ENCODE results near the gene MRPS6. TPM values are rescaled to one million over a fixed set of nuclear protein-coding genes. Genes with fewer than 3 reads are reported as not detected.

MRPS6 gene
- total and polyA plus RNA-seq, 12 donors, result 25.4 to 135 (median 83.6) TPM

GRCh38 chr21:34105947-34106541 lies 32.7 kb downstream of the MRPS6 start:
- no peak overlapping the region for H3K27ac ChIP-seq

GRCh38 chr21:34107606-34108005 lies 34.2 kb downstream of the MRPS6 start:
- Histone ChIP-seq H3K4me3 (no peak overlapping the region), H3K4me1 (replicated peaks in 1 of 2) (peaks cover 0 to 3% of the 10 kb centered on the region in 2 donors), H3K27me3 (no peaks in the 10 kb centered on the region), H3K36me3 (replicated peaks in 1 of 2) (no peaks in the 10 kb centered on the region), H3K27ac (no peak overlapping the region), H3K9me3 (replicated peaks in 1 of 3) (no peaks in the 10 kb centered on the region)
- DNase-seq, result no peak
- TF ChIP-seq CTCF (IDR thresholded peaks at IDR 0.05) (no peak), POLR2A (IDR thresholded peaks at IDR 0.05) (no peak)
- intact Hi-C loops (cut with DNase I), result no loop called here
- 42 to 76% (median 66%) methylated on average over 1 of the region's 1 CpG for WGBS, 4 donors

More at GRCh38 chr21:34105947-34106541, 32.7 kb downstream of the MRPS6 start:
- Histone ChIP-seq H3K27me3 (no peaks in the 10 kb centered on the region), H3K36me3 (replicated peaks in 1 of 2) (no peaks in the 10 kb centered on the region), H3K4me3 (no peak overlapping the region), H3K4me1 (replicated peaks in 1 of 2) (peaks cover 8 to 17% of the 10 kb centered on the region in 2 donors), H3K9me3 (replicated peaks in 1 of 3) (no peaks in the 10 kb centered on the region)
- no peak for DNase-seq
- intact Hi-C loops (cut with DNase I), result no loop called here
- TF ChIP-seq POLR2A (IDR thresholded peaks at IDR 0.05) (no peak), CTCF (IDR thresholded peaks at IDR 0.05) (no peak)

- TF ChIP-seq CTCF (IDR thresholded peaks at IDR 0.05) (no peak), POLR2A (IDR thresholded peaks at IDR 0.05) (no peak)
- H3K4me1 ChIP-seq (replicated peaks in 1 of 2), result peaks cover 6 to 13% of the 10 kb centered on the region in 2 donors
- no peak overlapping the region for H3K27ac ChIP-seq
- H3K4me3 ChIP-seq, result no peak overlapping the region
- H3K27me3 ChIP-seq, result no peaks in the 10 kb centered on the region
- no peaks in the 10 kb centered on the region for H3K36me3 ChIP-seq (replicated peaks in 1 of 2)
- WGBS, 4 donors, result 96 to 98% (median 97%) methylated on average over 7 of the region's 7 CpGs
- no peaks in the 10 kb centered on the region for H3K9me3 ChIP-seq (replicated peaks in 1 of 3)
- DNase-seq, result no peak
- intact Hi-C loops (cut with DNase I), result no loop called here
Measured at GRCh38 chr21:34109075-34109474, 35.7 kb downstream of the MRPS6 start.

- no peak for DNase-seq
- H3K4me1 ChIP-seq (replicated peaks in 1 of 2), result peaks cover 7 to 16% of the 10 kb centered on the region in 2 donors
- intact Hi-C loops (cut with DNase I), result no loop called here
- H3K4me3 ChIP-seq, result no peak overlapping the region
- H3K27ac ChIP-seq, result no peak overlapping the region
- no peaks in the 10 kb centered on the region for H3K27me3 ChIP-seq
- TF ChIP-seq POLR2A (IDR thresholded peaks at IDR 0.05), result no peak
- TF ChIP-seq CTCF (IDR thresholded peaks at IDR 0.05), result no peak
- no peaks in the 10 kb centered on the region for H3K9me3 ChIP-seq (replicated peaks in 1 of 3)
- H3K36me3 ChIP-seq (replicated peaks in 1 of 2), result no peaks in the 10 kb centered on the region
- 93 to 96% (median 96%) methylated on average over 8 of the region's 8 CpGs for WGBS, 4 donors
Measured at GRCh38 chr21:34110594-34111202, 37.3 kb downstream of the MRPS6 start.
